22Rv1 (cell line): Measurements from ENCODE around the gene PTPN23.

Source experiments
- CTCF ChIP-seq: fragments of 450-650 bp; IDR thresholded peaks from 2 replicates; pipeline ENCODE4 v1.5.1; 2017; ENCODE audit warnings: mild to moderate bottlenecking
- ZFX ChIP-seq: fragments of 450-650 bp; IDR thresholded peaks from 2 replicates; pipeline ENCODE4 v1.6.1; 2017; ENCODE audit warnings: antibody characterized with exemption, borderline replicate concordance

GRCh38 chr3:47411696-47412452 lies 31.1 kb downstream of the PTPN23 start:
- no peak for TF ChIP-seq CTCF
- no peak for TF ChIP-seq ZFX
